ENCODE data around the gene LCORL.
"Not testable (repeated sequence)": the region's sequence is repeated elsewhere in the genome, so short reads cannot be mapped to it uniquely, and the experiment has no call there.

LCORL gene

GRCh38 chr4:18021470-18021719 lies 160 bp downstream of the LCORL start:
- intact Hi-C loops (cut with DNase I): loop anchor here (2.0 to 10.0 kb wide), 3 partner anchors 211 to 444 kb away; partner anchors contain the start of genes DCAF16, LAP3, MED28 and NCAPG

GRCh38 chr4:18020671-18021469 lies 685 bp downstream of the LCORL start:
- peak; percentile 40 to 87 (median 72) for DNase-seq
- intact Hi-C loops (cut with DNase I): loop anchor here (2.0 to 10.0 kb wide), 3 partner anchors 210 to 444 kb away; partner anchors contain the start of genes DCAF16, LAP3, MED28 and NCAPG

More at GRCh38 chr4:18021470-18021719, 160 bp downstream of the LCORL start:
- DNase-seq: no peak

- intact Hi-C loops (cut with DNase I): loop anchor here (2.0 to 10.0 kb wide), 3 partner anchors 209 to 443 kb away; partner anchors contain the start of genes DCAF16, LAP3, MED28 and NCAPG
- DNase-seq: peak in 8 of 42 donors; percentile 6 to 24 (median 12)
Measured at GRCh38 chr4:18020145-18020670, 1.3 kb downstream of the LCORL start.

GRCh38 chr4:18014269-18014668 lies 7.3 kb downstream of the LCORL start:
- DNase-seq: no peak
- intact Hi-C loops (cut with DNase I): no loop called here

DNA sequence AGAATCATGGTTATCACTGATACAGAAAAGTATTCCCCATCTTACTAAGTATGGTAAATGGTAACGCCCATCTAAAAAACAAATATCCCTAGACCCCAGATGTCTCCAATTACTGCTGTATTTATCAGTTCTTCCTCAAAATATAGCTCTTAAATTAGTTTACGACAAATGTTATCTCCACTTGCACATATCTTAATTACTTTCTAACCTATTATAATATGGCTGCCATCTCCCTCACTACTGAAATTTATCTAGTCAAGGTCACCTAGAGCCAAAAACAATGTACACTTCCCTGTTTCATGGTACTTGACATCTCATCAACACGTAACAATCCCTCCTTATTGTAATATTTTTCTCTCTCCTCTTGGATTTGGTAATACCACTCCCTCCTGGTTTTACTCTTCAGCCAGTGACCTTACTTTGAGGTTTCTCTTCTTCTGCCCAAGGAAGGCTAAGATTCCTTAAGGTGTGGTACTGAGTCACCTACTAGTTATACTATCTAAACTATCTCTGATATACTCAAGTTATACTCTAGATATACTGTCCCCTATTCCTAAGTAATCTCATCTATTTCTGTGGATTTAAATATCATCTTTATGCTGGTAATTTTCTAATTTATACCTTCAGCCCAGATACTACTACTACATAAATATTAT lies 8.6 kb downstream of the LCORL start:
- intact Hi-C loops (cut with DNase I): no loop called here
- DNase-seq: no peak

DNA sequence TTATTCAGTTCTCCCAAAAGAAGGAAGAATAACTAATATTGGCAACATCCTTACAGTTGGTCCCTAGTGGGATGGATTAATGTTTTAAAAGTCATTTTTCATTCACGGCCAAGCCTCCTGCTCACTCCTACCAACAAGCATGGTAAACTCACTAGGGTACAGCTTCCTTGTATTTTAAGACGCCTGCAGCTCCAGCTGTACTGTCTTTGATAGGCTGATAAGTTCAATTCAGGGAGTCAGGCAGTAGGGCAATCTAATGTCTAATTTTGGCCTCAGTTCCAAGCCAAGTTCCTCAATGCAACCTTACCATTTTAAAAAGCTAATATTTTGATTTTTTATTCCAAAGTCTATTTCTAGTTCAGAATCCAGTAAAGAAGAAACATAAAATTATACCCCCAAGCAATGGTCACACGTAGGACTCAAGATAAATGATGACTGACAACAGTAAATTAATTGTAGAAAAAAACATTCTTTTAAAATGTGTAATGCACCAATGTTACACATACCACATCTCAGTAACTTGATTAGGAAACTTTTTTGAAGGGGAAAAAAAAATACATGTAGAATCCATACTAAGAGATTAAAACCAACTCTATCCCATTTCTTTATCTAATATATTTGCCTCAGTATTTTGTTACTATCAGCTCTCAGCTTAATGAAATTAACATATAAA lies 9.3 kb downstream of the LCORL start:
- DNase-seq: no peak

DNA sequence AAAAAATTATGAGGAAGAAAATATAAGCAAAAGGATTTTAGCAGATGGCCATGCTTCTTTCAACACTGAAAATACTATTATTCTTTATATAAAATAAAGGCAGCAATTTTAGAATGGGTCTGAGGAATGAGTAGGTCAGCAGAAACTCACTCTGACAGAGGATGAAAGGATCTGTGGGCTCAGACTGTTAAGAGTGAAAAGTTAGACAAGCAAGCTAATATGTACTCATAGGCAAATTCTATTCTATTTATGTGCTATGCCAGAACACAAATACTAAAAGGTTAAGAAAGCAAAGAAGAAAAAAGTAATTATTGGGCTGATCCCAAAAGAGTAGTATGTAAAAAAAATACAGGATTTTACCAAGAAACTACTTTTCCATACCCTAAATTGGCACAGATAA lies 13.9 kb downstream of the LCORL start:
- no peak for DNase-seq

More for the DNA sequence above, 9.3 kb downstream of the LCORL start:
- intact Hi-C loops (cut with DNase I): no loop called here

GRCh38 chr4:18006432-18006831 lies 15.1 kb downstream of the LCORL start:
- intact Hi-C loops (cut with DNase I); DNase-seq: not testable (repeated sequence)

More for the DNA sequence above, 13.9 kb downstream of the LCORL start:
- intact Hi-C loops (cut with DNase I): no loop called here

DNA sequence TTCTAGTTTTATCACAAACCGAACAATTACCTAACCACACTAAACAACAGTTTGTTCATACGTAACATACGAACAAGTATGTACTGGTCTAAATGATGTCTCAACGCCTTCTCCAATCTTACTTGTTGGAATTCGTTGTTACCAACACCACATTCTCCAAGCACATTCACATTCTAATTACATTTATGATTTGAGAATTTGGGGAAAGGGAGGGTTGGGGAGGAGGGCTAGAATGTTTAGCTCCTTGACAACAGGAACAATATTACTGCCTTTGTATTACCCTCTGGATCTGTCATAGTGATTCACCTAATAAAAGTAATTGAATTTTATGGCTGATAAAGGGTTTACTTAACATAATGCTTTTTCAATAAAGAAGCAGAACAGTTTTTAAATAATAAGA lies 24.4 kb downstream of the LCORL start:
- intact Hi-C loops (cut with DNase I): no loop called here
- no peak for DNase-seq

DNA sequence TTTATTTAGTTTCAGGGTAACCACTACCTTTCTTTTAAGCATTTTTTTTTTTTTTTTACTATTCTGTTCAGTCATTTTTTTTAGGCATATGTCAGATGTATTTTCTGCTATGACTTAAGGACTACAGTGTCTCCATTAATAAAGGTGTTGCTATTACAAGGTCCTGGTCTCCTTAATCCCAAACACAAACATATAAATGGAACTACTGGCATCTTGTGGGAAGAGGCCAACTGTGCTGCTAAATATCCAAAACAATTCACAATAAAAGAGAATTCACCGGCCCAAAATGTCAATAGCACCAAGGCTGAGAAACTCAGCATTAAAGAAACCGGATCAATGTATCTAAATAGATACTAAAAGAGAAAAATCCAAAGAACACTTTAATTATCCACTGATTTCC lies 26.4 kb downstream of the LCORL start:
- no peak for DNase-seq
- intact Hi-C loops (cut with DNase I): no loop called here

GRCh38 chr4:17985832-17986231 lies 35.7 kb downstream of the LCORL start:
- intact Hi-C loops (cut with DNase I): no loop called here
- no peak for DNase-seq

DNA sequence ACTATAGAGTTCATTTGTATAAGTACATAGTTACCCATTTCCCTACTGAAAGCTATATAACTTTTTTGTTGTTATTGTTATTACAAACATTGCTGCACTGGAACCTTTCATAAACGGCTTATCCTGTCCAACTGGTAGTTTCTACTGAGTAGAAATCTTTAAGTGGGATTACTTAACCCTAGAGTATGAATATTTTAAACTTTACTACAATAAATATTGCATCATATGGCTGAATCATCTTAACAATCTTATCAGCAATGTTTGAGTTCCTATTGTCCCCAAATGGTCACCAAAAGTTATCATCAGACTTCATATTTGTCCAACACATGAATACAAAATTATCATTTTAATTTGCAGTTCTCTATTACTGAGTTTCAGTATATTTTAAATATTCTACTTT lies 40.5 kb downstream of the LCORL start:
- no peak for DNase-seq
- intact Hi-C loops (cut with DNase I): no loop called here

DNA sequence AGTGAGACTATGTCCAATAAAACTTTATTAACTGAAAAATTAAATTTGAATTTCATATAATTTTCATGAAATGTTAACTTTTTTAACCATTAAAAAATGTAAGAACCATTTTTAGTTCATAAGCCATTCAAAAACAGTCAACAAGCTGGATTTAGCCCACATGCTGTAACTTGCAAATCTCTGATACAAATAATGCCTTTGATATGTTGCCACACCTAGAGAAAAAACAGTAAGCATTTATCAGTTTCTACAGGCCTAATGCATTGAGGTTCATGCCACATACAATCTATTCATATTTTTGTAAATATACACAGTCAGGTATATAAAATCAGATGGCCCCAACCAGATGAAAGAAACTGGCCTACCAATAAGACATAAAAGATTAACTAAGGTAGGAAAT lies 52.8 kb downstream of the LCORL start:
- no peak for DNase-seq
- intact Hi-C loops (cut with DNase I): no loop called here

DNA sequence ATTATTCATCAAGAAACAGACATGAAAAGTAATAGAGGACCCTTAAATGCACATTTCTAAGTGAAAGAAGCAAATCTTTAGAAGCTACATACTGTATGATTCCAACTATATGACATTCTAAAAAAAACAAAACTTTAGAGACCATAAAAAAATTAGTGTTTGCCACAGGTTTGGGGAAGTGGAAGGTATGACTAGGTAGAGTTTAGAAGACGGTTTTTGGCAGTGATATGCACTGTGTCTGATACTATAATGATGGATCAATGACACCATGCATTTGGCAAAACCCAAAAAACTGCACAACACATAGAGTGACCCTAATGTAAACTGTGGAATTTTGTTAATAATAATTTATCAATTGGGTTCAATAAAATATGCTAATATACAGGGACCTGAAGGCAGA lies 54.5 kb downstream of the LCORL start:
- no peak for DNase-seq
- intact Hi-C loops (cut with DNase I): no loop called here

DNA sequence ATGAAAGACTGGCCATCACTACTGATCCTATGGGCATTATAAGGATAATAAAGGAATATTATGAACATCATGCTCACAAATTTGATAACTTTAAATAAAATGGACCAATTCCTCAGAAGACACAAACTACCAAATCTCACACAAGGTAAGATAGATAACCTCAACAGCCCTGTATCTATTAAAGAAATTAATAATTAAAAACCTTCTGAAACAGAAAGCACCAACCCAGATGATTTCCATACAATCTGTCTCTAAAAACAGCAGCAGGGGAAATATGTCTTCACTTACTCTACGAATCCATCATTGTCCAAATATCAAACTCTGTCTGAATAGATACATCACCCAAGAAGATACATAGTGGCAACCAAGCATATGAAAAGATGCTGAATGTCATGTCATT lies 55.2 kb downstream of the LCORL start:
- DNase-seq: no peak
- intact Hi-C loops (cut with DNase I): no loop called here

DNA sequence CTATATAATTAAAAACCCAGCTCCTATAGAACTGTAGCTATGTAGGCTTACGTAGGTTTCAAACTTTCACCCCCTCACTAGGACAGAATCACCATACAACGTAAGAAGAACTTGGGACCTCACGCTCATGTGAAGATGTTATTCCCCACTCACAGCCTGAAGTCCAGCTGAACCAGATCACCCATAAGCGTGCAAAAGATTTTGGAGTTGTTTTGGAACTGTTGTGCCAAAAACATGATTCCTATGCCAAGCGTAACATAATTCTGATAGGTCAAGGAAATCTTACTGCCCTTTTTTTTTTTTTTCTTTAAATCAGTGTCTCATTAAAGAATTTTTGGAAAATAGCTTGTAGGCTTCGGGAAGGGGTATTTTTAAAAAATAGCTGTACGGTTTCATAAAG lies 57.0 kb downstream of the LCORL start:
- intact Hi-C loops (cut with DNase I): no loop called here
- no peak for DNase-seq

- no peak for DNase-seq
- intact Hi-C loops (cut with DNase I): no loop called here
Measured at GRCh38 chr4:17962171-17962570, 59.4 kb downstream of the LCORL start.

- no peak for DNase-seq
- intact Hi-C loops (cut with DNase I): no loop called here
Measured at GRCh38 chr4:17961249-17961648, 60.3 kb downstream of the LCORL start.

GRCh38 chr4:17958181-17958580 lies 63.4 kb downstream of the LCORL start:
- DNase-seq: no peak
- intact Hi-C loops (cut with DNase I): no loop called here

DNA sequence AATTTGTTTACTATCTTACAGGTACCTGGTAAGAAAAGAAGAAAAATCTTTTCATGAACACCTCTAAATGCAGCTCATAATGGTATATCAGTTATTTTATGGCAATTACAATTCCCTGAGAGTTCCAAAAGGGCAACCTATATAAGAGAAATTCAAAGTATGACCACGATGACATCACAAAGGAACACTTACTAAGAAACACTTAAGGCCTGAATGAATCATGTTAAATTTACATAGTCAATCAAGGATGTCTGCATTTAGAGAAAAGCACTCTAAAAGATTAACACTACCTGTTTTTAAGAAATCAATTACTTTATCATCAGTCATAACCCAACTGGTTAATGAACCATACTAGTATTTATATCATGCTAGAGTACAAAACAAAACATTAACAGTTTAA lies 63.9 kb downstream of the LCORL start:
- DNase-seq: no peak
- intact Hi-C loops (cut with DNase I): no loop called here

Data from head of caudate nucleus (tissue), 42 donors.